ENCODE results near the gene SH2D2A.
A peak's percentile ranks its signal among the peaks of the same experiment; 100 is the strongest.

Gene SH2D2A

DNA sequence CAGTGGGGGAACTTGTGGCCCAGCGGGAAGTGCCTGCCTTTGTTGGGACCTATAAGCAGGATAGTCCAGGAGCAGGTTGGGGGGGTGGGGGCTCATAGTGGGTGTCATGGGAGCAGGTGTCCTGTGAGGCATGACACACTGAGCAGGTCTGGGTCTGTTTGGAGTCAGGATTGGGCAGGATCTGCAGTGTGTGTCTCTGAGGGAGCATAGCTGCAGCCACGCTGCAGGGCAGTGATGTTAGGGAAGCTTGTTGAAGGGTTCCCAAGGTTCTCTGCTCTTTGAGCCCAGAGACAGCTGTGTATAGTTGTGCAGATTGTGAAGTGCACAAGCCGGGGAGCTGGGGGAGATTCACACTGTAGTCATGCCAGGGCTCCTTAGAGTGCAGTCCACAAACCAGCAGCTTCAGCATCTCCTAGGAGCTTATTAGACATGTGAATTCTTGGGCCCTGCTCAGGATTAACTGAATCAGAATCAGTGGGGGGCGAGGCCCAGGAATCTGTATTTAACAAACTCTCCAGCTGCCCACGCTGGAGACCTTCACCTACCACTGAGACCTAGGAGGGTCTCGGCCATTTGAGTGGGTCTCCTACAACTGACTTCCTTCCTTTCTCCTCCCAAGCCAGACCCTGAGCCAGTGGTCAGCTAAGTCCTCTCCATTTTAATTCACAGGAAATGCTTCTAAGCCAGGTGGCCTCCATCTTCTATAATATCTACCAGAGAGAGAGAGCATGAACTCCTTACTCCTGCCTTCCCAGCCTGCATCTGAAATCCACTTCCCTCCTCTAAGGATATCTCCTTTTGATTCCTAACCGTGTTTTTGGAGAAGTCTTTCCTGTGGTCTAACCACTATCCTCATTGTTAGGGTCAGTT lies 31.2 kb upstream of the SH2D2A start:
- no peak for DNase-seq

DNA sequence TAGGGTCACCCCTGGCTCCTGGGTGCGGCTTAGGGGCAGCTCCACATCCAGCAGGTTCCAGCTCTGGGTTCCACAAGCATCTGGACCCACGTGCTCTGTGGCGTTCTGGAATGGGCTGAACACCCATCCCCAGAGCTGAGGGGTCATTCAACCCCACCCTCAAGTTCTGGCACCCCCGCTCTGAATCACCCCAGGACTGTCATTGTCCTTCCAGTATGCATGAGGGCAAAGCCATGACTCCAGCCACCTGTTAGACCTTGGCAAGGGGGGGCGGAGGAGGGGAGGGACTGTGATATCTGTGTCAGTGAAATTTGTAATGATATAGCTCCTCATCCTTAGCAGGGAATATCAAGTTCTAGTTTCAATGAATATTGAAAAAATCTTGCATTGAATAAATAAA lies 30.0 kb upstream of the SH2D2A start:
- DNase-seq, result no peak

DNA sequence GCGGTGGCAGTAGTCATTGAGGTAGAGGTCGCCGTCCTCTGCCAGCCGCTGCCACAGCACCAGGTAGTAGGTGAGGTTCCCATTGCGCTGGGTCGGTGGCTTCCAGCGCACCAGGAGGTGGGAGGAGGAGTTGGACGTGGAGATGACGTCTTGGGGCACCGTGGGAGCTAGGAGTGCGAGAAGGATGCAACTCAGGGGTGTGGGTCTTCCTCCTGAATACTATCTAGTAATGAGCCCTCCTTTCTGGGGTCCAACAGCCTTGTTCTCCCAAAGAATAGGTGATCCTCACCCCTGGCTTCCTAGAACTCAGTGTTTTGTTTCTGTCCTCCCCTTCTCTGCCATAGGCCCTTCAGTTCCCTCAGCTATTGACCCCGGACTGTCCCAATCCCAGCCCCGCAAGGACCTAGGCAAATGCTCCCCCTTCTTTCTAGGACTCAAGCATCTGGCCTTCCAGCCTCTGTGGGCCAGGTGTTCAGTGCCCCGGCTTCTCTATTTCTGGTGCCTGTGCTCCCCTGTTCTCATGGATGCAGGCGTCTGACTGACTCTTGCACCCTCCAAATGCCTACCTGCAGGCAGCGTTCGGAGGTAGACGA lies 29.4 kb upstream of the SH2D2A start:
- no peak for DNase-seq

DNA sequence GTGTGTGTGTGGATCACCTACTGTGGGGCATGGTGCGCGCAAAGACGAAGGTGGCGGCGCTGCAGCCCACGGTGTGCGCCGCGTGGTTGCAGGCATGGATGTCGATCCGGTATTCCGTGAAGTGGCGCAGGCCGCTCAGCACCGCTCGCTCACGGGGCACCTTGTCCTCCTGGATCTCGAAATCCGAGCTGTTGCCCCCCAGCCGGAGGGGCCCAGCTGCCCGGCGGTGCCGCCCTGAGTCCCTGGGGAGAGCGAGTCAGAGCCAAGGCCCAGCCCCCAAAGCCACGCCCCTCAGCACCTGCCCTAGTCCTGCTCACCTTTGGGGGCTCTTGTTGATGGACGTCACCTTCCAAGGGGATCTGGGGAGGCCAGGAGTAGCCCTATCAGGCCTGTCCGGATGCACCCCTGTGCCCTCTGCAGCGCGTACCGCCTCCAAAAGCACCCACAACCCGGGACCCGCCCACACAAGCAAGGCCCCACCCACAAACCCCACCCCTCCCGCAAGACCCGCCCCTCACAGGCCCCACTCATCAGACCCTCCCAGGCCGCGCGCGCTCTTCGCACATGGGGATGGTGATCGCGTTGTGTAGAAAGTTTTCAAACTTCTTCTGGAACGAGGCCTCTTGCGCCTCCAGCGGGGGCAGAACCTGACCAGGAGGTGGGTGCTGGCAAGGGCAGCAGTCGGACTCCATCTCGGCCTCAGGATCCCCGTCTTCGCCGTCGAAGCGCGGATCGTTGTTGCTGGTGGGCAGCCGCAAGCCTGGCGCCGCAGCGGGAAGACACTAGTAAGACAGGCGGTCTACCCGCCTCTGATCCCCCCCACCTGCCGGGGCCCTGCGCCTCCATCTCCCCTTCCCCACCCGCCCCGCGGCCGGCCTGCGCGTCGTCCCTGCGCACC lies 28.7 kb upstream of the SH2D2A start:
- DNase-seq, result no peak

DNA sequence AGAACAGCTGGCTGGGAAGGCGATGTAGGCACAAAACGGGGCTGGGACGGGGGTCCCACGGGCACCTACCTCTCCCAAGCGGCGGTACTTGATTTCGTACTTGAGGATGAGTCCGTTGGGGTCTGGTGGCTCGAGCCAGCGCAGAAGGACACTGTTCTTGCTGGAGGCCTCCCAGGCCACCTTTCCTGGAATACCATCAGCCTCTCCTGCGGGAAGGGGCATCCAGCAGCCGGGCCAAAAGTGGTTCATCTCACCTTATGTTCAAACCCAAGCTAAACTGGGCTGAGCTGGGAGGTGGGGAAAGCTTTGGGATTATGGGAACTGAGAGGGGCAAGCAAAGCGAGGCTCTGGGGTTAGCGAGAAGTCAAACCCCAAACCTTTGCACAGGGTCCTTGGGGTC lies 28.0 kb upstream of the SH2D2A start:
- DNase-seq, result no peak

DNA sequence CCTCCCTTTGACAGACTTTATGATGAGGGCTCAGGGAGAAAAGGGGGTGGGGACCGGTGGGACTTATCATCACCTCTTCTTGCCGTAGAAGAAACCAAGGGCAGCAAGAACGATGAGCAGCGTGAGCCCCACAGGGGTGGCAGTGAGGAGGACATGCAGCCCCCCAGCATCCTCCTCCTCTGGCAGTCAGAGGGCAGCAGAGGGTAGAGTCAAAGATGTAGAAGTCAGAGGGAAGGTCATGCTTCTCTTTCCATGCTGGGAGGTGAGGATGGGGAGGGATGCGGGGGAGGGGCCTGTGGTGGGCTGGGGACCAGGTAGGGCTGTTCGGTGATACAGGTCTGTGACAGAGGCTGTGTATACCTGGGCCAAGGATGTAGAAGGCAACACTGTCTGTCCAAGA lies 27.5 kb upstream of the SH2D2A start:
- no peak for DNase-seq

DNA sequence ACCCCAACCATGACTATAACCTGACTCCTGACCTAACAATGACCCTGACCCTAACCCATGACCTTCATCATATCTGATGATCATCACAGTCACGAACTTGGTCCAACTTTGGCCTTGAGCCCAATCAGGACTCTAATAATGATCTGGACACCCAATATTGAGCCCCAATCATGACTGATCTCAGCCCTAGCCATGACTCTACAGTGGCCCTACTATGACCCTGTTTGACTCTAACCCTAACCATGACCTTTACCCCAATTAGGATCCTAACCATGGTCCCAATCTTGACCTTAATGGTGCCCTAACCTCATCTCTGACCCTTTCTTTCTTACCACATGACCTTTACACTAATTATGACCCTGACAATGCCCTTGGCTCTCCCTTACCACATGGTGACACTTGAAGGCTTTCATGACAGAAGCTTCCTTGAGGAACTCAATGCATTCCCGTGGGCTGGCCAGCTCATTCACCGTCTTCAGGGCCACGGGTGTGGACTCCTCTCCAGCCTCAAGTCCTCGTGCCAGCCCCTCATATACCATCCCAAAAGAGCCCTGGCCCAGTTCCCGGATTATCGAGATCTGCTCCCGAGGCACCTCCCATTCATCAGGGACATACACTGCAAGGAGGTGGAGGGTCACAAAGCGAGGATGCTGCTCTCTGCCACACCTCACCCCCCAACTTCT lies 26.1 kb upstream of the SH2D2A start:
- DNase-seq, result no peak

DNA sequence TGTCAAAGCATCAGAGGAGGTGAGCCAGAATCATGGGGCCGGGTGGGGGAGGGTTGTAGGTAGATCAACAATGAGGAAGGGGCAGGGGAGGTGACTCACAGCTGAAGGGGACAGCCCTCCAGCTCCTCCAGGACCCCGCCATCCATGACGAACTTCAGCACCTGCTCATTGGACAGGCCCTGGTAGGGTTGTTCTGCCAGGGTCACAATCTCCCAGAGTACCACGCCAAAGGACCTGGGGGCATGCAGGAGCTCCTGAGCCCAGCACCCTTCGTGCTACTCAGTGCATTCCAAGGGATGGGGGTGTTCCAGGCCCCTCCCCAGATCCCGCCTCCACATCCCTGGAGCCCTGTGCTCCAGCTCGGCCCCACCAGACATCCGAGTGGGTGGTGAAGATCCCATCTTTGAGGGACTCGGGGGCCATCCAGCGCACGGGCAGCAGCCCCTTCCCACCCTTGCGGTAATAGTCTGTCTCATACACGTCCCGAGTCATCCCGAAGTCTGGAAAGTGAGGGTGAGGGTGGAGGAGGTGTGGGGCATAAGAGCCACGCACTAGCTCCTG lies 24.7 kb upstream of the SH2D2A start:
- no peak for DNase-seq

DNA sequence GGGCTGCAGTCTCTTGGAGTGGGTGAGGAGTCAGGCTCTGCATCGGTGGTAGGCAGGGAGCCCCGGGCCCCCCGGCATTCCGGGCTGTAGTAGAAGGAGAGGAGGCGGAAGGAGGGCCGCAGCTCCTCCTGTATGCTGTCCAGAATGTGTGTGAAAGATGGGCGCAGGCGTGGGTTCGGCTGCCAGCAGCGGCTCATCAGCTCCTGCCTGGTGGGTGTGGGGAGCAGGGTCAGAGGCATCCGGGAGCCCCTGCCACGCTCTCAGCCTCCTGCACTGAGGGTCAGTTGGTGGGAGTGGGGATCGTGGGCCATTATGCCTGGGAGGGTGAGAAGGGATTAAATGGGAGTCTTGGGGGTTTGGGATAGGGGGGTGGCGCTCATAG lies 24.2 kb upstream of the SH2D2A start:
- no peak for DNase-seq

DNA sequence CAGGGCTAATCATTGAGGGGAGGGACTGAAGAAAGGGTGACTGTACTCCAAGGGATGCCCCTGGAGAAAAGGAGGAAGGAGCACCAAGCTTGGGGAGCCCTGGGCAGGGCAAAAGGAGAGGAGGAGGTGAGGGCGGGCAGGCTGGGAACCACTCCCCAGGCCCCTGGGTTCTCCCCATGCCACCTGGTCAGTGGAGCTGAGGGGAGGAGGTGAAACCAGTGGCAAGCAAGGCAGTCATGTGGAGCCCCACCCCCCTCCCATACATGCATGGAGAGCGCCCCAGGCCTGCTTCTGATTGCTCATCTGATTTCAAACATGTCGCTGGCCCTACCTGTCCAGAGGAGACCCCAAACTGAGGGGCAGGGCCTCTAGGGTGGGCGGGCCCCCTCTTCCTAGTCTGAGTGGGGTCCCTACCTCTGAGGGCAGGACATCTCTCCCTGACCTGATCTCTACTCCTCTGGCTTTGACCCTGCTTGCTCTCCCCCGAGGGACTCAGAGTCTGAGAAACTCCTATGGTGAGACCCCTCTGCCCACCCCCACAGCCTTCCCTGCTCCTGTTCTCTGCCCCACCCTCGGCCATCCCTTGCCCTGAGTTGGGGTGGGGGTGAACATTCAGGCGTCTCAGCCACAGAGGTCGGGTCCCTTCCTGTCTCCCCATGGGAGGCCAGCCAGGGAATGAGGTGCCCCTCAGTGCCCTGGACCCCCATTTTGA lies 23.7 kb upstream of the SH2D2A start:
- DNase-seq, result no peak

DNA sequence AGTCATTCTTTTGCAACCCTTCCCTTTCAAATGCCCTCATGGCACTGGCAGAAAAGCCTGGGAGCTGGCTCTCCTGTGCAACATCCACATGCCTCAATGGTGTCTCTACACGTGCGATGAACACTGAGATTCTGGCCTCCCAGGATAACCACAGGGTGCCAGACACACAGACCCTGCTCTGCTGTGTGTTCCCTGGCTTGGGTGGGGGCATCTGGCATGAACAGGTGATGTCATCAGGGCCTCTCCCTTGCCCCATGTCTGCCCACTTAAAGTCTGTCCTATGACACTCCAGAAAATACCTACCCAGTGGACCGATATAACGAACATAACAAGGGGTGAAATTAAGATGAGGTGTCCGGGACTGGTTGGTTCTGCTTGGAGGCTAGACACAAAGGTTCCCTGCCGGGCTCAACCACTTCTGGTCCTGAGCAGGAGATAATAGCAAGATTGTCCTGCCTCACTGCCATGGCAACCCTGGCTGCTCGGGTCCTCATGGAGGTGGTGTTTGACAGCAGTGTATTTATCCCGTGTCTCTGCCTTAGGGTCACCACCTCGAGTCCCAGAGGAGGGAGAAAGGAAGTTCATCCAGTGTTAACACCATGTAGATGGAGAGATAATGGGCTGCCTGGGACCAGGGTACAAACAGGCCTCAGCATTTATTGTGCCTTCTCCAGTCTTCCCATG lies 22.9 kb upstream of the SH2D2A start:
- DNase-seq, result no peak

DNA sequence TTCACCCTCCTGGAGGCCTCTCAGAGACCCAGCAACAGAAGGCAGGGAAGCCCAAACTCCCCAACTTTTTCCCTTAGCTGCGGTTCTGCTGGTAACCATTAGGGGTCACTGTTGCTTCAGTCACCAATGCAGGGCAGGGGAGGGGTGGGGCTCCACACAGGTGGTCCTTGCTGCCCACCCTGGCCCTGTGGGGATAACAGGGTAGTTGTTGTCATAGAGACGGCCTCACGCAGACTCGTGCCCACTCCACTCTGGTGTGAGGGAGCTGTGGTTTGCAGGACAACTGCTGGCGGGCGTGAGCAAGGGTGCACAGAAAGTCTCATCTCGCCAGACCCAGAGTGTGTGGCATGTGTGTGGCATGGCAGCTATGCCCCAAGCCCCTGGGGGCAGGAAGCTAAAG lies 22.3 kb upstream of the SH2D2A start:
- peak in 1 of 2 experiments; percentile 3 for DNase-seq

DNA sequence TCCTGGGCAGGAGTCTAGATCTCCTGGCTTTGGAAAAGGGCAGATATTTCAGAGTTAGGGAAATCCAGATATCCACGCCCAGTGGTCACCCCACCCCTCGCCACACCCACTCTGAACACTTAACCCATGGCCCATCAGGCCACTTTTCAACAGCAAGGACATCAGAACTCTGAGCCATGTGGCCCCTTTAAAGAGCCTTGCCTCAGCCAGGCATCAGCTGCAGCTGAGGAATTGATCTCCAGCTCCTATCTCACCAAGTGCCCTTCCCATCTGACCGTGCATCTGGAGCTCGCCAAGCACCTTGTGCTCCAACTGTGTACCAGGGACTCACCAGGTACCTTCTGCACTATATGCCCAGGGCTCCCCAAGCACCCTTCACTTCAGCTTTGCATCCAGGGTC lies 20.2 kb upstream of the SH2D2A start:
- DNase-seq, result no peak

DNA sequence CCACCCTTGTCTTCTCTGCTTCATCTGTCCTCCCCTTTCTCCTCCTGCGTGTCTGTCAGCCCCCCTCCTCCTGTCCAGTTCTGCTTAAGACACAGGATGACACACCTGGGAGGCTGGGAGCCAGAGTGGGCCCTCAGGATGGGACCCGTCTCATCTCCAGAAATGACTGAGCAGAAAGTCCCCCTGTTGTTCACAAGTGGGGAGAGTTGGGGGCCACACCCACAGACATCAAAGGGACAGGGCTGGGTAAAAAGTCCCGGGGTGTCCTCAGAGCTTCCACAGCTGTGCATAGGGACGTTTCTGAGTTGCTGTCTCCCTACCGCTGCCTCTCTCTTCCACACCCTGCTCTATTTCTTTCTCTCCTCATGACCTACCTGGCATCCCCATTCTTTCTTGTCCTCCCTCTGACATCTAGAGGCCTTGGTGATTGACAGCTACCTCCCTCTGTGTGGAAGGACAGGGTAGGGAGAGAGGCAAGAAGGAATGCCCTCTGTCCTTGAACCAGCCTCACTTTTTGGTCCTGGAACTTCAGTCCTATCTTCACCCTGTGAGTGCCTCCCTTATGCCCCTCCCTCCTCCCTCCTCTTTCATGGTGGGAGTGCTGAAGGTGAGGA lies 19.5 kb upstream of the SH2D2A start:
- DNase-seq, result no peak

DNA sequence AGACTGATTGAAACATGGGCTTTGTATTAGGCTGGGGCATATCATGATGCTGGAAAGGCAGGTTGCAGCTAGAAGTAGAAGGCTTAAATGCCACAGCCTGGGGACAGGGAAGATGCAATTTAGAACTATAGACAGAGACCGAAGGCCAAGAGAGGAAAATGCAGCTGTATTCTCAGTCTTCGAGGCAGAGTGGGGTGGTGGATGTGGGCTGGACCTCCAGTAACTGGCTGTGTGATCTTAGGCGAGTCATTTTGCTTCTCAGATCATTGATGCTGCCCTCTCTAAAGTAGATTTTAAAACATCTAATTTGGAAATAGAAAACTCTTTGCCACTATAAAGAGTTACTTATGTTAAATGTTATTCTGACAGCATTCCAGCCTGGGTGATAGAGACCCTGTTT lies 17.7 kb upstream of the SH2D2A start:
- no peak for DNase-seq

DNA sequence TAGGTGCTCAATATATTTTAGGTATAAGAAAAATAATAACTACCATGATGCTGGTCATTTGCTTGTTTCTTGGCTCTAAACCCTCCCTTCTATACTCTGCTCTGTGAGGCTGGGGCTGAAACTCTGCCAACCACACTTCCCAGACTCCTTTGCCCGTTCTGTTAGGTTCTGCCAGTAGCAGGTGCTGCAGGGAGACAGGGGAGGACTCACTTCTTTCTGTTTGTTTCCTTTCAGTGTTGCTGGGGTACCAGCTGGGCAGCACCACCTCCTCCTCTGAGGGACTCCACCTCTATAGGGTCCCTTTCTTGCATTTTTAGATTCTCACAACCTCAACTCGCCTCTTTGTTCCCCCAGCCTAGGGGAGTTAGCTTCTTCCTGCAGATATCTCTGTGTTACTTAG lies 17.0 kb upstream of the SH2D2A start:
- DNase-seq, result no peak

DNA sequence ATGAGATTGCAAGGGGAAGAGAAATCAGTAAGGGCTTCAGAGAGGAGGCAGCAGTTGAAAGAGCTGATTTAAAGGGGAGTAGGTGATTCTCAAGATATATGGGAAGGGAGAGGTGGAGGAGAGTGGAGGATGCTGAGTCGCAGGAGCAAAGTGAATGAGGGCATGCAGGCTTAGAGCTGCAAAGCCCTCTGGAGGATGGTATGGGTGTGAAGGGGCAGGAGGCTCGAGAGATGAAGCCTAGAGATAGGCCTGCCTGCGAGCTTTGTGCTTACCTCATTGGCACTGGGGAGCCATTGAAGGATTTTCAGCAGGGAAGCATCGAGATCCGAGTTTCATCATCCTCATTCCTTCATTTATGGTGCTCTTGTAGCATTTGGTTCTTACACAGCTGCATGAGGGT lies 15.8 kb upstream of the SH2D2A start:
- DNase-seq, result no peak

DNA sequence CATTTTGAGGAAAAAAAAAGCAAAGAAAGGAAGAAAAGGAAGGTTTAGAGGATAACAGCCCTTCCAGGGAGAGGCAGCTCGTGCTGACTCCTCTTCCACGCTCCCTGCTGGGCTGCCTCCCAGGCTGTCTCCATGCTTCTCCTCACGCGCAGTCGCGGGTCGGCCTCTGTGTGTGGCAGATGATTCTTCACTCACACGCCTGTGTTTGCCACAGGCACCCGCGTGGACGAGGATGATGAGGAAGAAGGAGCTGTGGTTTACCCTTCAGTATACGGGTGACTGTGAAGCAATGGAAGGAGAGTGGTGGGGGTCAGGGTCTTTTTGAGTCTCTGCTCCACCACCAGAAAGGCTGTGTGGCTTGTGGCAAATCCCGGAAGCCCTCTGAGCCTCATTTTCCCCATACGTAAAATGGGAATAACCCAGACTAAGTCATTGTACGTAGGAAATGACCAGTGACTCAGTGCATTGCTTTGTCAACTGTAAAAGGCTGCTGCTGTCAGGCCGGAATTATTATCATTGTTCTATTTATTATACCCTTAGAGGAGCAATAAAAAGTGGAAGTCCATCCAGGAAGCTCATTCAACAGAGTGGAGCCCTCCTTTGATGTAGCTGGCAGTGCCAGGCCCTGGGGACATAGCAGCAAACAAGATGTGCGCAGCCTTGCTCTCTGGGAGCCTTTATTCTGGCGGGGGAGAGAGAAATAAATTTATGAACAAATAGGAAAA lies 11.9 kb upstream of the SH2D2A start:
- no peak for DNase-seq

DNA sequence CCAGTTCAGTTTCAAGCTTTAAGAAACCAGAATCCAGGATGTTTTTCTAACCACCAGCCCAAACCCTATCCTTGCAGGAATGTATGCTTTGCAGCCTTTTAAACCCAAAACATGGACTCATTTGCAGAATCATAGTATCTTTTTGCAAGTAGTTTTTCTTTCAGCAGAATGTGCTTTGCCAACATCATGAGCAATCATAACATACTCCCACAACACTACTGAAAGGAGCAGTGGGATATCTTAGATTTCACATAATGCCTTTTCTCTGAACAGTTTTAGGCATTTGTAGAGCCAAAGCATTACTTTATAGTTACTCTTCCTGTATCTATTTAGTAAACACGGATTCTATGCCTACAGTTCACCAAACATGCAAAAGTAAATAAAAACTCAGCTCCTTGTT lies 10.0 kb upstream of the SH2D2A start:
- no peak for DNase-seq

DNA sequence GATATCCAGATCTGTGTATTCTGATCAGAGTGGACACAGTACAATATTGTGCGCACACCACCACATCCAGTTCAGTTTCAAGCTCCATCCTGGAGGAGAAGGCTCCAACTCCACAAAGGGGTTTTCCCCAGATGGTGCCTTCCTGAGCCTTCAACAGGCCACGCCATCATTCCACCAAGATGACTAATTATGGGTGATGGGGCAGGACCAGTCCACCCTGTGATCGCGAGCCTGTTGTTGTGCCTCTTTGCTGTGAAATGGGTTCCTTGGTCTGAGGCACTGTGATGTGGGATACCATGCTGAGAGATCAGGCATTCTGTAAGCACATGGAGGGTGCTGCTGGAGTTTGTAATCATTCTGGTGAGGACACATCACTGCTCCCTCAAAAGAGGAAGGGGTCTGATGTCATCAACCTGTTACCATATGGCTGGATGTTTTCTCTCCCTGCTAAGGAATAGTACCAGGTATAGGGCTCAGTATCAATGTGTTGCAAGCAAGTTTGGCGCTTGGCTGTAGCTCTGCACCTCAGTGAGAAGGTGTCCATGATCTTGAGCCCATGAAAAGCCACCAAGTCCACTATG lies 6.7 kb upstream of the SH2D2A start:
- DNase-seq, result no peak

Data from SW 1271 (cell line).